HCT116 (cell line): ENCODE data around the gene RGS17. TPM values are rescaled to one million over a fixed set of nuclear protein-coding genes. Genes with fewer than 3 reads are reported as not detected.
"Not testable (repeated sequence)": the region's sequence is repeated elsewhere in the genome, so short reads cannot be mapped to it uniquely, and the experiment has no call there.

Source experiments
- ATAC-seq: fragments of 200-7000 bp; cut with Tn5 transposase; 2 replicates; pipeline ENCODE4 v1.9.1; 2020; ENCODE audit warnings: mild to moderate bottlenecking, moderate library complexity
- BruUV-seq: library from RNA; stranded (reverse); fragments of 400-500 nt; replicated peaks from 2 replicates; lab custom pipeline; 2021; lab: Mats Ljungman, UMichigan
- CTCF ChIA-PET: fragments of 300-600 bp; sonication (Branson Sonifier 250); formaldehyde crosslinking; loops from one replicate; lab custom pipeline; 2021; ENCODE audit warnings: antibody characterized with exemption; lab: Charles Lee
- POLR2A ChIA-PET: fragments of 300-600, 350-600 bp; sonication (Branson Sonifier 250); formaldehyde crosslinking; loops from one replicate; lab custom pipeline; 2021; ENCODE audit warnings: antibody characterized with exemption; lab: Charles Lee
- RAD21 ChIA-PET, 2 experiments: fragments of 300-600 bp; sonication (Branson Sonifier 250); formaldehyde crosslinking; loops; one replicate each; lab custom pipeline; 2023; ENCODE audit warnings: low total read pairs in 2 of 2; ENCODE audit not compliant: uncharacterized antibody in 2 of 2, unreplicated experiment in 2 of 2, low non-redundant PET in 1 of 2; lab: Charles Lee
- DNase-seq: peaks from one replicate; pipeline ENCODE4 v3.0.0-alpha.2; 2010; ENCODE audit warnings: low read depth, low spot score
- H2AFZ ChIP-seq: fragments of 200-600 bp; shearing (Covaris generic), sonication (generic); 2 replicates; pipeline ENCODE4 v1.6.1; 2017; ENCODE audit warnings: low read depth, mixed run types, mixed read lengths, antibody characterized with exemption, low read length; ENCODE audit not compliant: poor library complexity, severe bottlenecking
- H3K27ac ChIP-seq: 2 replicates; pipeline ENCODE4 v1.5.1; 2012; ENCODE audit warnings: low read depth, low read length
- H3K27me3 ChIP-seq: fragments of 200-600 bp; sonication (generic); 2 replicates; pipeline ENCODE4 v1.6.1; 2016; ENCODE audit warnings: mixed run types, low read length, mixed read lengths; ENCODE audit not compliant: insufficient read depth
- H3K36me3 ChIP-seq, 2 experiments: fragments of 200-500 bp in 1 of 2; fragments of 200-600 bp in 1 of 2; sonication (Bioruptor generic) in 1 of 2; sonication (generic) in 1 of 2; 2 replicates each; pipeline versions ENCODE4 v1.5.1 to v1.6.1; 2014 to 2016; ENCODE audit warnings: low read length in 2 of 2, inconsistent platforms in 1 of 2, mixed read lengths in 1 of 2, mixed run types in 1 of 2; ENCODE audit not compliant: insufficient read depth in 2 of 2, control insufficient read depth in 1 of 2
- H3K4me1 ChIP-seq, 2 experiments: fragments of 200-600 bp in 1 of 2; sonication (generic) in 1 of 2; 2 replicates each; pipeline versions ENCODE4 v1.5.1 to v1.6.1; 2012 to 2017; ENCODE audit warnings: low read length in 2 of 2, inconsistent platforms in 1 of 2, mild to moderate bottlenecking in 1 of 2, mixed read lengths in 1 of 2, mixed run types in 1 of 2, moderate library complexity in 1 of 2; ENCODE audit not compliant: insufficient read depth in 2 of 2, control insufficient read depth in 1 of 2
- H3K4me2 ChIP-seq: fragments of 200-600 bp; sonication (generic); 2 replicates; pipeline ENCODE4 v1.6.1; 2017; ENCODE audit warnings: mixed run types, low read length, mixed read lengths
- H3K4me3 ChIP-seq, 2 experiments: fragments of 200-600 bp in 1 of 2; sonication (generic) in 1 of 2; replicated peaks in 1 of 2; 2 replicates each; pipeline ENCODE4 v1.5.1; 2011 to 2016; ENCODE audit warnings: low read length in 2 of 2, control low read depth in 1 of 2, low read depth in 1 of 2, mild to moderate bottlenecking in 1 of 2, mixed read lengths in 1 of 2, mixed run types in 1 of 2
- H3K79me2 ChIP-seq: fragments of 200-600 bp; sonication (generic); 2 replicates; pipeline ENCODE4 v1.6.1; 2017; ENCODE audit warnings: mild to moderate bottlenecking, mixed run types, low read length, moderate library complexity, mixed read lengths; ENCODE audit not compliant: insufficient read depth
- H3K9ac ChIP-seq: fragments of 200-600 bp; sonication (generic); 2 replicates; pipeline ENCODE4 v1.6.1; 2016; ENCODE audit warnings: low read length, mixed read lengths
- H3K9me2 ChIP-seq: fragments of 200-600 bp; sonication (generic), shearing (Covaris generic); 2 replicates; pipeline ENCODE4 v1.6.1; 2017; ENCODE audit warnings: mixed run types, mild to moderate bottlenecking, moderate library complexity; ENCODE audit not compliant: insufficient read depth
- H3K9me3 ChIP-seq, 2 experiments: fragments of 200-500 bp in 1 of 2; fragments of 200-600 bp in 1 of 2; sonication (Bioruptor generic) in 1 of 2; sonication (generic) in 1 of 2; 2 replicates each; pipeline ENCODE4 v1.6.1; 2014 to 2017; ENCODE audit warnings: low read length in 2 of 2, mixed read lengths in 2 of 2, inconsistent platforms in 1 of 2, low read depth in 1 of 2, mild to moderate bottlenecking in 1 of 2, mixed run types in 1 of 2, moderate library complexity in 1 of 2; ENCODE audit not compliant: control insufficient read depth in 1 of 2, insufficient read depth in 1 of 2
- H4K20me1 ChIP-seq: fragments of 200-600 bp; sonication (generic), shearing (Covaris generic); 2 replicates; pipeline ENCODE4 v1.6.1; 2017; ENCODE audit warnings: mixed run types, mild to moderate bottlenecking, moderate library complexity; ENCODE audit not compliant: insufficient read depth
- CBX3 ChIP-seq: IDR thresholded peaks from 2 replicates; pipeline ENCODE4 v1.6.1; 2012; ENCODE audit warnings: low read depth
- POLR2A ChIP-seq: IDR thresholded peaks from 2 replicates; pipeline ENCODE4 v1.7.0; 2011; ENCODE audit warnings: borderline replicate concordance; ENCODE audit not compliant: insufficient read depth, insufficient read length; ENCODE audit errors: extremely low read depth
- intact Hi-C: fragments of 100-400 bp; cut with micrococcal nuclease; formaldehyde crosslinking; loops from 2 replicates; pipeline ENCODE4 v1.10.0; 2022
- total RNA-seq: library from RNA; stranded (reverse); gene quantifications from one replicate; pipeline ENCODE4 v1.2.1, GENCODE V29; 2021; ENCODE audit not compliant: unreplicated experiment
- TF ChIP-seq, protein P1 (sequence below): IDR thresholded peaks from 2 replicates; pipeline ENCODE4 v1.6.1; 2012; ENCODE audit warnings: low read depth
- TF ChIP-seq, protein P2 (sequence below): IDR thresholded peaks from 2 replicates; pipeline ENCODE4 v1.6.1; 2012

RGS17 gene
- total RNA-seq, 1 experiment from 2014 or later, result 3.9 TPM

DNA sequence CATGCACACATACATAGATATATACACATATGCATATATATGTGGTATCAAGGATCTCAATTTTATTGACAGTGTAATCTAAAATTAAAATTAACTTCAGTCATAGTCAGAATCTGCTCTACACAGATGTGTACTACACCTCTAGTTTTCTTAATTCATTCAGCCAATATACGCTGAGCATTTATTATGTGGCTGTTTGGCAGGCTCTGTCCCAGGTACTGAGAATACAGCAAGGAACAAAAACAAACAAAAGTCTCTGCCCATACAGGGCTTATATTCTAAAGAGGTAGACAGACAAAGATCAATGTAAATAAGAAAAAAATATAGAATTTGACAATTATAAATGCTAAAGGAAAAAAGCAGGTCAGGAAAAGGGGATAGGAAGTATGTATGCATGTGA lies 7.8 kb upstream of the RGS17 start:
- ChIA-PET RAD21 (no interaction called here), CTCF (no interaction called here), POLR2A (no interaction called here)
- DNase-seq (no peak), ATAC-seq (no peak)
- Histone ChIP-seq H2AFZ (no peak overlapping the region), H3K79me2 (no peaks in the 10 kb centered on the region), H3K9me3 (no peaks in the 10 kb centered on the region), H3K36me3 (no peaks in the 10 kb centered on the region), H3K27ac (no peak overlapping the region), H4K20me1 (no peaks in the 10 kb centered on the region), H3K27me3 (no peaks in the 10 kb centered on the region), H3K4me1 (no peaks in the 10 kb centered on the region), H3K4me3 (no peak overlapping the region), H3K4me2 (no peak overlapping the region), H3K9ac (no peak overlapping the region), H3K9me2 (no peaks in the 10 kb centered on the region)
- intact Hi-C loops, result no loop called here
- no TSS peak for BruUV-seq
- TF ChIP-seq, protein P1, sequence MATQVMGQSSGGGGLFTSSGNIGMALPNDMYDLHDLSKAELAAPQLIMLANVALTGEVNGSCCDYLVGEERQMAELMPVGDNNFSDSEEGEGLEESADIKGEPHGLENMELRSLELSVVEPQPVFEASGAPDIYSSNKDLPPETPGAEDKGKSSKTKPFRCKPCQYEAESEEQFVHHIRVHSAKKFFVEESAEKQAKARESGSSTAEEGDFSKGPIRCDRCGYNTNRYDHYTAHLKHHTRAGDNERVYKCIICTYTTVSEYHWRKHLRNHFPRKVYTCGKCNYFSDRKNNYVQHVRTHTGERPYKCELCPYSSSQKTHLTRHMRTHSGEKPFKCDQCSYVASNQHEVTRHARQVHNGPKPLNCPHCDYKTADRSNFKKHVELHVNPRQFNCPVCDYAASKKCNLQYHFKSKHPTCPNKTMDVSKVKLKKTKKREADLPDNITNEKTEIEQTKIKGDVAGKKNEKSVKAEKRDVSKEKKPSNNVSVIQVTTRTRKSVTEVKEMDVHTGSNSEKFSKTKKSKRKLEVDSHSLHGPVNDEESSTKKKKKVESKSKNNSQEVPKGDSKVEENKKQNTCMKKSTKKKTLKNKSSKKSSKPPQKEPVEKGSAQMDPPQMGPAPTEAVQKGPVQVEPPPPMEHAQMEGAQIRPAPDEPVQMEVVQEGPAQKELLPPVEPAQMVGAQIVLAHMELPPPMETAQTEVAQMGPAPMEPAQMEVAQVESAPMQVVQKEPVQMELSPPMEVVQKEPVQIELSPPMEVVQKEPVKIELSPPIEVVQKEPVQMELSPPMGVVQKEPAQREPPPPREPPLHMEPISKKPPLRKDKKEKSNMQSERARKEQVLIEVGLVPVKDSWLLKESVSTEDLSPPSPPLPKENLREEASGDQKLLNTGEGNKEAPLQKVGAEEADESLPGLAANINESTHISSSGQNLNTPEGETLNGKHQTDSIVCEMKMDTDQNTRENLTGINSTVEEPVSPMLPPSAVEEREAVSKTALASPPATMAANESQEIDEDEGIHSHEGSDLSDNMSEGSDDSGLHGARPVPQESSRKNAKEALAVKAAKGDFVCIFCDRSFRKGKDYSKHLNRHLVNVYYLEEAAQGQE, result peak; percentile 32
- no peak for TF ChIP-seq POLR2A

DNA sequence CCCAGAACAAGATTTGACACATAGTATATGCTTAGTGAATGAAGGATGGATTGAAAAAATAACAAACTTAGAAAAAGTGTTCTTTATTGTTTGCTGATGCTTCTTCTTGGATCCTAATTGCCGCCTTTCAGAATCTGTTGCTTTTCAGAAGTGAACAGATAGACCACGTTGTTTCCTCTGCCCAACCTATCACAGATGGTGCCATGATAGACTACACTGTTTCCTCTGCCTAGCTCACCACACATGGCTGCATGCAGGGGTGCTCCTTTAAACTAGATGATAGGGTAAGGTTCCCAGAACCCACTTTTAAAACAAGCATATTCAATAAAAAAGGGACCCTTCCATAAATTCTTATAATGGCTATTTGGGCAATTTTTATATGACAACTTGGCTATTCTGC lies 4.6 kb upstream of the RGS17 start:
- Histone ChIP-seq H3K4me3 (no peak overlapping the region), H3K36me3 (no peaks in the 10 kb centered on the region), H3K9ac (no peak overlapping the region), H3K9me2 (no peaks in the 10 kb centered on the region), H3K4me2 (no peak overlapping the region), H3K27me3 (no peaks in the 10 kb centered on the region), H4K20me1 (no peaks in the 10 kb centered on the region), H3K27ac (no peak overlapping the region), H3K79me2 (no peaks in the 10 kb centered on the region), H3K4me1 (peaks cover 0 to 5% of the 10 kb centered on the region in 2 experiments; a peak in 1 of 4 replicates), H2AFZ (no peak overlapping the region), H3K9me3 (no peaks in the 10 kb centered on the region)
- no peak for TF ChIP-seq POLR2A
- TF ChIP-seq, protein P2, sequence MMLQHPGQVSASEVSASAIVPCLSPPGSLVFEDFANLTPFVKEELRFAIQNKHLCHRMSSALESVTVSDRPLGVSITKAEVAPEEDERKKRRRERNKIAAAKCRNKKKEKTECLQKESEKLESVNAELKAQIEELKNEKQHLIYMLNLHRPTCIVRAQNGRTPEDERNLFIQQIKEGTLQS, result no peak
- no peak for TF ChIP-seq CBX3
- intact Hi-C loops, result no loop called here
- DNase-seq, result no peak
- ChIA-PET RAD21 (no interaction called here), CTCF (no interaction called here), POLR2A (no interaction called here)
- no peak for ATAC-seq
- BruUV-seq, result no TSS peak

DNA sequence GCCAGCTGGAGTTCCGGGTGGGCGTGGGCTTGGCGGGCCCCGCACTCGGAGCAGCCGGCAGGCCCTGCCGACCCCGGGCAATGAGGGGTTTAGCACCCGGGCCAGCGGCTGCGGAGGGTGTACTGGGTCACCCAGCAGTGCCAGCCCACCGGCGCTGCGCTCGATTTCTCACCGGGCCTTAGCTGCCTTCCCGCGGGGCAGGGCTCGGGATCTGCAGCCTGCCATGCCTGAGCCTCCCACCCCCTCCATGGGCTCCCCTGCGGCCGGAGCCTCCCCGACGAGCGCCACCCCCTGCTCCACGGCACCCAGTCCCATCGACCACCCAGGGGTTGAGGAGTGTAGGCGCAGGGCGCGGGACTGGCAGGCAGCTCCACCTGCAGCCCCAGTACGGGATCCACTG lies 2.6 kb upstream of the RGS17 start:
- BruUV-seq, POLR2A ChIA-PET, DNase-seq, H4K20me1 ChIP-seq, H3K4me1 ChIP-seq, CTCF ChIA-PET, H3K36me3 ChIP-seq, H3K79me2 ChIP-seq, intact Hi-C loops, H3K4me2 ChIP-seq, H2AFZ ChIP-seq, ATAC-seq, H3K27me3 ChIP-seq, RAD21 ChIA-PET, H3K9ac ChIP-seq, H3K4me3 ChIP-seq, H3K9me3 ChIP-seq, H3K27ac ChIP-seq, H3K9me2 ChIP-seq: not testable (repeated sequence)
